ENCODE results near the gene ZNF830.
"Not testable (repeated sequence)": the region's sequence is repeated elsewhere in the genome, so short reads cannot be mapped to it uniquely, and the experiment has no call there.

Gene ZNF830

GRCh38 chr17:34961093-34961911, at the start of gene ZNF830, which contains the start of gene CCT6B:
Gene ZNF830, plus strand, starts transcription at chr17:34961540. Its CDS starts 27 bp downstream, at chr17:34961567.
Gene CCT6B, minus strand, starts transcription at chr17:34961460. Its CDS starts 67 bp downstream, at chr17:34961393.
- DNase-seq (ENCODE audit: low read depth) = peak; percentile 93

- DNase-seq (ENCODE audit: low read depth) = no peak
Measured at GRCh38 chr17:34913001-34913400, 48.3 kb upstream of the ZNF830 start.

- DNase-seq (ENCODE audit: low read depth) = no peak
Measured at GRCh38 chr17:34916120-34916519, 45.2 kb upstream of the ZNF830 start.

GRCh38 chr17:34917381-34917780, 44.0 kb upstream of the ZNF830 start:
- no peak for DNase-seq (ENCODE audit: low read depth)

GRCh38 chr17:34920676-34921075, 40.7 kb upstream of the ZNF830 start:
- DNase-seq (ENCODE audit: low read depth) = no peak

- DNase-seq (ENCODE audit: low read depth) = no peak
Measured at GRCh38 chr17:34926661-34927060, 34.7 kb upstream of the ZNF830 start.

DNA sequence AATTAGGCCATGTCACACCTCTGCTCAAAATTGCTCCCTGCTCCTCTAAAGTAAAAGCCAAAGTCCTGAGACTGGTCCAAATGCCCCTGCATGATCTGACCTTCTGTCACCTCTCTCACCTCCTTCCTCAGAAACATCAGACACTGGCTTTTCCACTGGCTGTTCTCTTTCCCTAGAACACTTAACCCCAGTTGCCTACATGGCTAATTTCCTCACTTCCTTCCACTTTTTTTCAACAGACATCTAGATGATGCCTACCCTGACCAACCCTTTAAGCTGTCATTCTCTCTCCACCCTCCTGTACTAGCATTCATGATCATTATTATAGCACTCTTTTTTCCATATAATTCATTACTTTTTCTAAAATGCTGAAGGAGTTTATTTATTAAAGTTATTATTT, 31.1 kb upstream of the ZNF830 start:
- no peak for DNase-seq (ENCODE audit: low read depth)

- not testable (repeated sequence) for DNase-seq (ENCODE audit: low read depth)
Measured at GRCh38 chr17:34950780-34951179, 10.6 kb upstream of the ZNF830 start.

GRCh38 chr17:34958438-34958837, 2.9 kb upstream of the ZNF830 start:
- DNase-seq (ENCODE audit: low read depth) = no peak

DNA sequence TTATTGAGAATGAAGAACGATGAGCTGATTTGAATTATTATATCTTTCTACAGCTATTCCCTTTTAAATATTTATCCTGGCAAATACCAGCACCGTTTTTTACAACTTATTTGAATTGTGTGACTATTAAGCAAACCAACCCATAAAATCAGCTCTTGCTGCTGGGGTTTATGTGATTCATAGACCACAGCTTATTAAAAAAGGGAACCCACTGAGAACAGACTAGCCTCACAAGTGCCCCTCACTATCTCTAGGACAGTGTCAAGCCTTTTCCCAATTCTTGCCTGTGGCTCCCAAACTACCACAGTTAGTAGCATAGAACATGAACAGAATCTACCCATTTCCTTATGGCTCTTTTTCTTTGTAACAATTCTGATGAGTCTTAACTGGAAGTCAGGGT, 12.8 kb downstream of the ZNF830 start:
- DNase-seq (ENCODE audit: low read depth) = no peak

DNA sequence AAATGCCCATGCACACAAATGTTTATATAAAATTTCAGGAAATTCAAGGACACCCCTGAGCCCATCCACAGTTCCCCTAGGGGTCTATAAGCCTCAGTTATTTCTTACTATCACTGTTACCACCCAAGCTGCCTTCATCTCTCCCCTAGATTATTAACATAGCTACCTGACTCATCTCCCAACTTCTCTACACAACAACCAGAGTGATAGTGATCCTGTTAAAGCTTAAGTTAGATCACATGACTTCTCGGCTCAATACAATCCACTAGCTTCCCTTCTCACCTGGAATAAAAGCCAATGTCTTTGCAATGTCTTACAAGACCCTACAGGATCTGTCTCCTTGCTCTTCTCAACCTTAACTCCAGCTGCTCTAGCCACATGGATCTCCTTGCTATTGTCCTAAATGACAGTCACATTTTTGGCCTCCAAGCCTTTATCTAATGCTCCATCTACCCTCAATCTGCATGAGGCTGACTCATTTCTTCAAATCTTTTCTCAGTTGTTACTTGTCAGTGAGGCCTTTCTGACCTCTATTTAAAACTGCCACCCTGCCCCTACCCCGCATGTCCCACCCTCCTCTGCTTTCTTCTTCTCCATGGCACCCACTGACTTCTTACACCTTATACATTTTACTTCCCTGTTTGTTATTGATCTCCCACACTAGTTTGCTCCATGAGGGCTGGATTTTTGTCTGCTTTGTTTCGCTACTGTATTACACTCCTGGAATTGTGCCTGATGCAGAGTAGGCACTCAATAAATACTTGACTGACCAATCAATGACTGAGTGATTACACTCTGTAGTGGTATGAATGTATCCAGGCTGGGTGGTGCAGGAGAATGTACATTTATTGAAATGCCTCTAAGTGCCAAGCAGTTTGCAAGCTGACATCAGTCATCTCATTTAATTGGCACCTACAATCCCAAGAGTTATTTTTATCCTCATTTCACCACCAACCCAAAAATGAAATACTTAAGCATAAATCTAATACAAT, 13.8 kb downstream of the ZNF830 start:
- no peak for DNase-seq (ENCODE audit: low read depth)

DNA sequence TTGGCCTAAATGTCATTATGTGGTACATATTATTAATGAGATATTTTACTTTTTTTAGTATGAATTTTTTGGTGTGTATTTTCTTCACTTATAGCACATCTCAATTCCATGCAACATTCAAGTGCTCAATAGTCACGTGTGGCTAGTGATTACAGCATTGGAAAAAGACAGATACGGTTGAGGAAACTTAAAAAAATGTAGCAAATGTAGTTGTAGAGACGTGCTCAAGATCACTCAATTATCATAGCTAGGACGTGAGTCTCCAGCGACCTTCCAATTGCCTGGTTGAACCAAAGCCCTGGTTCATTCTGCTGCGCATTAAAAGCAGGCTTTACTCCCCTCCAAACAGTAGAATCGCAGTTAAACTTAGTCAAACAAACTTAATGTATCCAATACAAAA, 17.8 kb downstream of the ZNF830 start:
- DNase-seq (ENCODE audit: low read depth) = no peak

DNA sequence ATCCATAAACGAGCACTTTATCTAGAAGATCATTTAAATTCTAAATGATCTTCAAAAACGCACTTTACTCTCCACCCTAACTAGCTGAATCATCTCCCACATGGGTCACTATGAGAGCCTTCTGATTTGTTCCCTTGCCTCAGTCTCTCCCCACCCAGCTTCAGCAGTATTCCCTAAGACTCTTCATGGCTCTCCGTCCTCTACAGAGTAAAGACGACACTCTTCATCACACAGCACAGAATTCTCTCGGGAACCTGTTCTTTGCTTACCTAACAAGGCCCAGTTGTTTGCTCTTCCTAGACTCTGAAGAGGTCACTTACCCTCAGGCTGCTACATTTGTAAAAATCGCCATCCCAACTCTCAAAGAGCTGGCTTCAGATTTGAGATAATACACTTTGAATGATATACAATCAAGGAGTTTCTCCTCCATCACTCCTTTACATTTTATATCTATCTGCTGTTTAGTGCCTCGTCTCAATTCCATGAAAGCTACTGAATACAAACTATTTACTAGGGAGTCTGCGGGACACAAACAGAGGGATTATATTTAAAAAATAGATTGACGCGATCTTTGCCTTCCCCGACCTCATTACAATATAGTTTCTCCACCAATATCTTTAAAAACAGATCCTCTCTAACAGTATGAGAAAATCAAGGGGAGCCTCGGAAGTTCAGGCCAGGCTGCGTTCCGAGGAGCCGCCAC, 18.5 kb downstream of the ZNF830 start:
- DNase-seq (ENCODE audit: low read depth) = no peak

GRCh38 chr17:34980353-34980680, 19.0 kb downstream of the ZNF830 start, which contains the start of gene LIG3:
Gene LIG3, plus strand, starts transcription at chr17:34980512. Its CDS starts 2,494 bp downstream, at chr17:34983006.
- peak; percentile 91 for DNase-seq (ENCODE audit: low read depth)

DNA sequence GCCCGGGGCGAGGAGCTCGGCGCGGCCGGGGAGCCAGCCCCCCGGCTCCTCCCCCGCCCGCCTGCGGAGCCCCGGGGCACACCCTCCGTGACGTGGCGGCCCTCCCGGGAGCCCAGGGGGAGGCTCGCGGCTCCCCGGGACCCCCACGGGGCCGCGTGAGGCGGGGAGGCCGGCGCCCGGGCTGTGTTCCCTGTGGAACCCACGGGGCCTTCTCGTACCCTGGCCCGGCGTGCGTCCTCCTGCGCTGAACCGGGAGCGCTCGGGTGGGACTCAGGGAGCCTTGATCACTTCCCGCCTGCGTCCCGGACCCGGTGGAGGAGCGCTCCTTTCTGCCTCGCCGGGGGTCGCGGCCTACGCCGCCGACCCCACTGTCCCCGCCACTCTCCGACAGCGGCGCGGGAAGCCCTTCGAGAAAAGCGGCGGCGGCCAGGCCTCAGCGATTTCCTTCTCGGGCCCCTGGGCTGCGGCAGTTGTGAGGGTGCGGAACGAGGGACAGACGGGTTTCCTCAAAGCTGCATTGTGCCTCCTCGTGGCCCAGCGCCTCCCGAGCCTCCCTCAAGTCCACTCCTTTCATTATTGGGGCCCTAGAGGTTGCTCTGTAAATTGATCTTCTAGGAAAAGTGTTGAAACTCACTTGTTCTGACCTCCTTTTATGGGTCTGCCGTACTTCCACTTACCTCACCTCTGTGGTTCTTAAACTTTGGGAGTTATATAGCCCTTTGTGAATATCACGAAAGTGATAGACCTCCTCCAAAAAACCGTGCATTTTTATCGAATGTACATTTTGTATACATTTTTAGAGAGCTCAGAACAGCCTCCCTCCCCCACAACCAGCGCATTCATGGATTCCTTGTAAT, 19.6 kb downstream of the ZNF830 start:
- peak; percentile 91 for DNase-seq (ENCODE audit: low read depth)

- DNase-seq (ENCODE audit: low read depth) = no peak
Measured at GRCh38 chr17:34981538-34982241, 20.4 kb downstream of the ZNF830 start.

DNA sequence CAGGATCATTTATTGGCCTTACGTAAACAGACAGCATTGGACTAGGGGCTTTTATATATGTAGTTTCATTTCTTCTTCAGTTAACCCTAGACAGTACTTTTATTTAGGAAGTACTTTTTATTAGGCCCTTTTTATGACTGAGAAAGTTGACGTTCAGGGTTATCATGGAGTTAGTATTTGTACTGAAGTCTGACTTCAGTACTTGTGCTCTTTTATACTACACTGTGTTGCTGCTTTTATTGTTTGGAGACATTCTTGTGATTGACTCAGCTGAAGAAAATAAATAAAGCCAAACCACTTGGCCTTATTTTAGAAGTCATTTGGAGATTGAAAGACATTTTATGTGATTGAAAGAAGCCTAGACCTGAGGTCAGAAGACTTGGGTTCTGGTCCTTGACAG, 25.9 kb downstream of the ZNF830 start:
- DNase-seq (ENCODE audit: low read depth) = no peak

DNA sequence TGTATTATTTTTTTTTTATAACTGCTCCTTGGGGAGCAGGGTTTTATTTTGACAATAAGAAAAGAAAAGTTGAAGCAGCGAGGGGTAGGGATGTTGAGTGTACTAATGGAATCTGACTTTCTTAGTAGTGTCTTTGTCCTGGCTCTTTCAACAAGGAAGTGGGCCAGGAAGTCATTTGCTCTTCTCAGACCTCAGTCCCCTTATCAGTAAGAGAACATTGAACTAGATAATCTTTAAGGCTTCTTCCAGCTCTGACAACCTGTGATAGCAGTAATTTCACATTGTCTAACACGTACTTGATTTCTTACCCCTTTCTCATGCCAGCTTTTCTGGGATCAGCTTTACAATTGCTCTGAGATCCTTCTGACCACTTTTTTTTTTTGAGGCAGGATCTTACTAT, 27.3 kb downstream of the ZNF830 start:
- DNase-seq (ENCODE audit: low read depth) = no peak

- DNase-seq (ENCODE audit: low read depth) = no peak
Measured at GRCh38 chr17:34989473-34989872, 28.1 kb downstream of the ZNF830 start.

- DNase-seq (ENCODE audit: low read depth) = peak; percentile 32
Measured at GRCh38 chr17:34990921-34991365, 29.6 kb downstream of the ZNF830 start.
